ENCODE data around the gene CNEP1R1.

The CNEP1R1 gene

GRCh38 chr16:50021544-50021943 is 3.5 kb upstream of the CNEP1R1 start:
- no peak for DNase-seq

- no peak for DNase-seq
Observed at GRCh38 chr16:50023641-50024040, 1.4 kb upstream of the CNEP1R1 start.

GRCh38 chr16:50024207-50024606 is 818 bp upstream of the CNEP1R1 start:
- DNase-seq, result no peak

- peak; percentile 35 for DNase-seq
Observed at GRCh38 chr16:50025537-50025931, 509 bp downstream of the CNEP1R1 start.

GRCh38 chr16:50027829-50028228 is 2.8 kb downstream of the CNEP1R1 start:
- no peak for DNase-seq

- DNase-seq, result peak; percentile 20
Observed at GRCh38 chr16:50035468-50035992, 10.5 kb downstream of the CNEP1R1 start.

GRCh38 chr16:50036426-50036825 is 11.4 kb downstream of the CNEP1R1 start:
- DNase-seq, result no peak

GRCh38 chr16:50037662-50038220 is 12.7 kb downstream of the CNEP1R1 start:
- DNase-seq, result no peak

GRCh38 chr16:50038286-50038685 is 13.3 kb downstream of the CNEP1R1 start:
- DNase-seq, result no peak

GRCh38 chr16:50038756-50039529 is 13.9 kb downstream of the CNEP1R1 start:
- DNase-seq, result no peak

GRCh38 chr16:50040018-50040417 is 15.0 kb downstream of the CNEP1R1 start:
- DNase-seq, result no peak

- DNase-seq, result no peak
Observed at GRCh38 chr16:50040710-50041109, 15.7 kb downstream of the CNEP1R1 start.

- no peak for DNase-seq
Observed at GRCh38 chr16:50043358-50043757, 18.3 kb downstream of the CNEP1R1 start.

GRCh38 chr16:50045412-50045811 is 20.4 kb downstream of the CNEP1R1 start:
- DNase-seq, result no peak

GRCh38 chr16:50046853-50047252 is 21.8 kb downstream of the CNEP1R1 start:
- DNase-seq, result no peak

GRCh38 chr16:50047864-50048263 is 22.8 kb downstream of the CNEP1R1 start:
- DNase-seq, result no peak

GRCh38 chr16:50050802-50051201 is 25.8 kb downstream of the CNEP1R1 start:
- no peak for DNase-seq

- no peak for DNase-seq
Observed at GRCh38 chr16:50056226-50056625, 31.2 kb downstream of the CNEP1R1 start.

- DNase-seq, result no peak
Observed at GRCh38 chr16:50058091-50058771, 33.2 kb downstream of the CNEP1R1 start.

GRCh38 chr16:50059111-50059510 is 34.1 kb downstream of the CNEP1R1 start:
- DNase-seq, result no peak

- DNase-seq, result no peak
Observed at GRCh38 chr16:50059669-50060068, 34.6 kb downstream of the CNEP1R1 start.

- DNase-seq, result no peak
Observed at GRCh38 chr16:50061326-50061725, 36.3 kb downstream of the CNEP1R1 start.

GRCh38 chr16:50065241-50065623 is 40.2 kb downstream of the CNEP1R1 start:
- DNase-seq, result no peak

Data from NCI-H526 treated with DMSO at 0.1 percent for 48 hours (cell line).